Measurements from ENCODE around the gene ODF4.
"Not testable (repeated sequence)": the region's sequence is repeated elsewhere in the genome, so short reads cannot be mapped to it uniquely, and the experiment has no call there.

The ODF4 gene

GRCh38 chr17:8377422-8377821 lies 37.8 kb downstream of the ODF4 start:
- TF ChIP-seq ESRRG (CRISPR knock-in tag; IDR thresholded peaks at IDR 0.05), result no peak
- TF ChIP-seq, protein P1, sequence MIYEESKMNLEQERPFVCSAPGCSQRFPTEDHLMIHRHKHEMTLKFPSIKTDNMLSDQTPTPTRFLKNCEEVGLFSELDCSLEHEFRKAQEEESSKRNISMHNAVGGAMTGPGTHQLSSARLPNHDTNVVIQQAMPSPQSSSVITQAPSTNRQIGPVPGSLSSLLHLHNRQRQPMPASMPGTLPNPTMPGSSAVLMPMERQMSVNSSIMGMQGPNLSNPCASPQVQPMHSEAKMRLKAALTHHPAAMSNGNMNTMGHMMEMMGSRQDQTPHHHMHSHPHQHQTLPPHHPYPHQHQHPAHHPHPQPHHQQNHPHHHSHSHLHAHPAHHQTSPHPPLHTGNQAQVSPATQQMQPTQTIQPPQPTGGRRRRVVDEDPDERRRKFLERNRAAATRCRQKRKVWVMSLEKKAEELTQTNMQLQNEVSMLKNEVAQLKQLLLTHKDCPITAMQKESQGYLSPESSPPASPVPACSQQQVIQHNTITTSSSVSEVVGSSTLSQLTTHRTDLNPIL (CRISPR knock-in tag; IDR thresholded peaks at IDR 0.05; ENCODE audit: low read depth), result no peak
- TF ChIP-seq TOX (CRISPR knock-in tag; IDR thresholded peaks at IDR 0.05; ENCODE audit: borderline replicate concordance), result no peak
- no peak for TF ChIP-seq TCF4 (CRISPR knock-in tag; IDR thresholded peaks at IDR 0.05; ENCODE audit: borderline replicate concordance)
- TF ChIP-seq CSRNP3 (CRISPR knock-in tag; IDR thresholded peaks at IDR 0.05), result no peak
- TF ChIP-seq ZNF8 (CRISPR knock-in tag; IDR thresholded peaks at IDR 0.05), result no peak
- no peak for TF ChIP-seq PATZ1 (CRISPR knock-in tag; IDR thresholded peaks at IDR 0.05; ENCODE audit: borderline replicate concordance)
- no peak for TF ChIP-seq PPARA (CRISPR knock-in tag; IDR thresholded peaks at IDR 0.05; ENCODE audit: borderline replicate concordance)
- TF ChIP-seq ZFP30 (CRISPR knock-in tag; IDR thresholded peaks at IDR 0.05), result no peak
- TF ChIP-seq, protein P2, sequence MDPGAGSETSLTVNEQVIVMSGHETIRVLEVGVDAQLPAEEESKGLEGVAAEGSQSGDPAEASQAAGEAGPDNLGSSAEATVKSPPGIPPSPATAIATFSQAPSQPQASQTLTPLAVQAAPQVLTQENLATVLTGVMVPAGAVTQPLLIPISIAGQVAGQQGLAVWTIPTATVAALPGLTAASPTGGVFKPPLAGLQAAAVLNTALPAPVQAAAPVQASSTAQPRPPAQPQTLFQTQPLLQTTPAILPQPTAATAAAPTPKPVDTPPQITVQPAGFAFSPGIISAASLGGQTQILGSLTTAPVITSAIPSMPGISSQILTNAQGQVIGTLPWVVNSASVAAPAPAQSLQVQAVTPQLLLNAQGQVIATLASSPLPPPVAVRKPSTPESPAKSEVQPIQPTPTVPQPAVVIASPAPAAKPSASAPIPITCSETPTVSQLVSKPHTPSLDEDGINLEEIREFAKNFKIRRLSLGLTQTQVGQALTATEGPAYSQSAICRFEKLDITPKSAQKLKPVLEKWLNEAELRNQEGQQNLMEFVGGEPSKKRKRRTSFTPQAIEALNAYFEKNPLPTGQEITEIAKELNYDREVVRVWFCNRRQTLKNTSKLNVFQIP (CRISPR knock-in tag; IDR thresholded peaks at IDR 0.05; ENCODE audit: borderline replicate concordance, low read depth), result no peak
- no peak for TF ChIP-seq ZNF565 (CRISPR knock-in tag; conservative IDR thresholded peaks at IDR 0.05; ENCODE audit: low read depth)
- no peak for TF ChIP-seq ZFP3 (CRISPR knock-in tag; IDR thresholded peaks at IDR 0.05)
- ATAC-seq, result no peak

- ATAC-seq, result not testable (repeated sequence)
Observed at GRCh38 chr17:8378117-8378516, 38.5 kb downstream of the ODF4 start.

GRCh38 chr17:8380049-8380448 lies 40.4 kb downstream of the ODF4 start:
- ATAC-seq, result no peak
- TF ChIP-seq, protein P1 (CRISPR knock-in tag; IDR thresholded peaks at IDR 0.05; ENCODE audit: low read depth), result no peak
- TF ChIP-seq TOX (CRISPR knock-in tag; IDR thresholded peaks at IDR 0.05; ENCODE audit: borderline replicate concordance), result no peak
- TF ChIP-seq PATZ1 (CRISPR knock-in tag; IDR thresholded peaks at IDR 0.05; ENCODE audit: borderline replicate concordance), result no peak
- TF ChIP-seq TSHZ2 (CRISPR knock-in tag; IDR thresholded peaks at IDR 0.05), result no peak
- no peak for TF ChIP-seq PPARA (CRISPR knock-in tag; IDR thresholded peaks at IDR 0.05; ENCODE audit: borderline replicate concordance)
- TF ChIP-seq ZFP30 (CRISPR knock-in tag; IDR thresholded peaks at IDR 0.05), result no peak
- no peak for TF ChIP-seq OSR1 (CRISPR knock-in tag; IDR thresholded peaks at IDR 0.05)
- TF ChIP-seq, protein P2 (CRISPR knock-in tag; IDR thresholded peaks at IDR 0.05; ENCODE audit: borderline replicate concordance, low read depth), result no peak
- TF ChIP-seq RARB (CRISPR knock-in tag; IDR thresholded peaks at IDR 0.05), result no peak
- TF ChIP-seq BACH2 (CRISPR knock-in tag; IDR thresholded peaks at IDR 0.05; ENCODE audit: borderline replicate concordance), result no peak
- TF ChIP-seq ZFP3 (CRISPR knock-in tag; IDR thresholded peaks at IDR 0.05), result no peak
- TF ChIP-seq ZNF565 (CRISPR knock-in tag; conservative IDR thresholded peaks at IDR 0.05; ENCODE audit: low read depth), result no peak
- TF ChIP-seq ZNF70 (CRISPR knock-in tag; IDR thresholded peaks at IDR 0.05), result no peak
- no peak for TF ChIP-seq GLIS3 (CRISPR knock-in tag; IDR thresholded peaks at IDR 0.05)
- no peak for TF ChIP-seq ESRRG (CRISPR knock-in tag; IDR thresholded peaks at IDR 0.05)
- TF ChIP-seq SNAI2 (CRISPR knock-in tag; IDR thresholded peaks at IDR 0.05), result no peak
- no peak for TF ChIP-seq TCF4 (CRISPR knock-in tag; IDR thresholded peaks at IDR 0.05; ENCODE audit: borderline replicate concordance)
- no peak for TF ChIP-seq CSRNP3 (CRISPR knock-in tag; IDR thresholded peaks at IDR 0.05)
- no peak for TF ChIP-seq CSDC2 (CRISPR knock-in tag; IDR thresholded peaks at IDR 0.05)
- no peak for TF ChIP-seq ZNF8 (CRISPR knock-in tag; IDR thresholded peaks at IDR 0.05)

All from SK-N-SH treated with all-trans-retinoic acid at 6 μM for 48 hours (cell line).